ENCODE measurements around the gene RAB3IL1.

The RAB3IL1 gene

GRCh38 chr11:61947486-61948210, 30.3 kb upstream of the RAB3IL1 start:
- peak; percentile 92 for ATAC-seq (replicated peaks)
- Mint-ChIP-seq H3K4me1 (ENCODE audit: low read depth in 2 of 2) (peaks cover 0 to 3% of the 10 kb centered on the region in 2 donors), H3K9me3 (no peaks in the 10 kb centered on the region), H3K27me3 (peaks cover 11 to 21% of the 10 kb centered on the region in 2 donors), H3K4me3 (no peak overlapping the region), H3K27ac (no peak overlapping the region), H3K36me3 (ENCODE audit: insufficient read depth) (no peaks in the 10 kb centered on the region)
- DNase-seq = peak; percentile 57 to 65 (median 63)

- H3K27ac Mint-ChIP-seq = no peak overlapping the region
- H3K4me3 Mint-ChIP-seq = no peak overlapping the region
- H3K36me3 Mint-ChIP-seq (ENCODE audit: insufficient read depth) = no peaks in the 10 kb centered on the region
- H3K9me3 Mint-ChIP-seq = no peaks in the 10 kb centered on the region
- ATAC-seq (replicated peaks) (no peak), DNase-seq (no peak)
- H3K27me3 Mint-ChIP-seq = peaks cover 11 to 21% of the 10 kb centered on the region in 2 donors
- peaks cover 0 to 3% of the 10 kb centered on the region in 2 donors for H3K4me1 Mint-ChIP-seq (ENCODE audit: low read depth in 2 of 2)
Measured at GRCh38 chr11:61946894-61947293, 29.5 kb upstream of the RAB3IL1 start.

GRCh38 chr11:61945191-61945590, 27.8 kb upstream of the RAB3IL1 start:
- Mint-ChIP-seq H3K27me3 (peaks cover 17 to 21% of the 10 kb centered on the region in 2 donors), H3K27ac (no peak overlapping the region)

GRCh38 chr11:61940466-61940865, 23.1 kb upstream of the RAB3IL1 start:
- no peaks in the 10 kb centered on the region for H3K36me3 Mint-ChIP-seq (ENCODE audit: insufficient read depth)
- no peak overlapping the region for H3K4me3 Mint-ChIP-seq
- no peak for ATAC-seq (replicated peaks)
- peaks cover 0 to 2% of the 10 kb centered on the region in 2 donors for H3K9me3 Mint-ChIP-seq
- no peaks in the 10 kb centered on the region for H3K4me1 Mint-ChIP-seq (ENCODE audit: low read depth in 2 of 2)
- peaks cover 24 to 38% of the 10 kb centered on the region in 2 donors for H3K27me3 Mint-ChIP-seq
- no peak for DNase-seq
- no peak overlapping the region for H3K27ac Mint-ChIP-seq

More at GRCh38 chr11:61945191-61945590, 27.8 kb upstream of the RAB3IL1 start:
- Mint-ChIP-seq H3K4me1 (ENCODE audit: low read depth in 2 of 2) (peaks cover 0 to 3% of the 10 kb centered on the region in 2 donors), H3K4me3 (no peak overlapping the region), H3K36me3 (ENCODE audit: insufficient read depth) (no peaks in the 10 kb centered on the region), H3K9me3 (no peaks in the 10 kb centered on the region)
- ATAC-seq (replicated peaks) = no peak
- no peak for DNase-seq

GRCh38 chr11:61935861-61936260, 18.5 kb upstream of the RAB3IL1 start:
- H3K27ac Mint-ChIP-seq = no peak overlapping the region
- no peak for ATAC-seq (replicated peaks)
- H3K36me3 Mint-ChIP-seq (ENCODE audit: insufficient read depth) = no peaks in the 10 kb centered on the region
- no peak for DNase-seq
- peaks cover 0 to 4% of the 10 kb centered on the region in 2 donors for H3K9me3 Mint-ChIP-seq
- no peaks in the 10 kb centered on the region for H3K4me1 Mint-ChIP-seq (ENCODE audit: low read depth in 2 of 2)
- H3K4me3 Mint-ChIP-seq = no peak overlapping the region
- H3K27me3 Mint-ChIP-seq = peaks cover 49 to 57% of the 10 kb centered on the region in 2 donors

- H3K27me3 Mint-ChIP-seq = peaks cover 28 to 35% of the 10 kb centered on the region in 2 donors
- peaks cover 0 to 3% of the 10 kb centered on the region in 2 donors for H3K9me3 Mint-ChIP-seq
- H3K4me1 Mint-ChIP-seq (ENCODE audit: low read depth in 2 of 2) = no peaks in the 10 kb centered on the region
- DNase-seq (no peak), ATAC-seq (replicated peaks) (no peak)
- no peak overlapping the region for H3K27ac Mint-ChIP-seq
- H3K36me3 Mint-ChIP-seq (ENCODE audit: insufficient read depth) = no peaks in the 10 kb centered on the region
- no peak overlapping the region for H3K4me3 Mint-ChIP-seq
Measured at GRCh38 chr11:61930933-61931332, 13.6 kb upstream of the RAB3IL1 start.

GRCh38 chr11:61928606-61929005, 11.2 kb upstream of the RAB3IL1 start:
- Mint-ChIP-seq H3K4me3 (no peak overlapping the region), H3K36me3 (ENCODE audit: insufficient read depth) (no peaks in the 10 kb centered on the region), H3K9me3 (peaks cover 0 to 2% of the 10 kb centered on the region in 2 donors), H3K27me3 (peaks cover 27 to 44% of the 10 kb centered on the region in 2 donors), H3K27ac (no peak overlapping the region), H3K4me1 (ENCODE audit: low read depth in 2 of 2) (no peaks in the 10 kb centered on the region)
- ATAC-seq (replicated peaks) (no peak), DNase-seq (no peak)

GRCh38 chr11:61927501-61927900, 10.1 kb upstream of the RAB3IL1 start:
- Mint-ChIP-seq H3K27ac (no peak overlapping the region), H3K36me3 (ENCODE audit: insufficient read depth) (no peaks in the 10 kb centered on the region), H3K27me3 (peaks cover 28 to 45% of the 10 kb centered on the region in 2 donors), H3K4me1 (ENCODE audit: low read depth in 2 of 2) (no peaks in the 10 kb centered on the region), H3K4me3 (no peak overlapping the region), H3K9me3 (no peaks in the 10 kb centered on the region)
- no peak for ATAC-seq (replicated peaks)
- no peak for DNase-seq

GRCh38 chr11:61926235-61926634, 8.9 kb upstream of the RAB3IL1 start:
- no peaks in the 10 kb centered on the region for H3K36me3 Mint-ChIP-seq (ENCODE audit: insufficient read depth)
- peaks cover 26 to 53% of the 10 kb centered on the region in 2 donors for H3K27me3 Mint-ChIP-seq

GRCh38 chr11:61925736-61926135, 8.4 kb upstream of the RAB3IL1 start:
- no peak for DNase-seq
- Mint-ChIP-seq H3K4me1 (ENCODE audit: low read depth in 2 of 2) (no peaks in the 10 kb centered on the region), H3K9me3 (no peaks in the 10 kb centered on the region), H3K27ac (peak overlapping the region in 1 of 2 donors; percentile 50), H3K27me3 (peaks cover 26 to 54% of the 10 kb centered on the region in 2 donors), H3K4me3 (no peak overlapping the region), H3K36me3 (ENCODE audit: insufficient read depth) (no peaks in the 10 kb centered on the region)
- no peak for ATAC-seq (replicated peaks)

More at GRCh38 chr11:61926235-61926634, 8.9 kb upstream of the RAB3IL1 start:
- H3K27ac Mint-ChIP-seq = no peak overlapping the region
- no peaks in the 10 kb centered on the region for H3K9me3 Mint-ChIP-seq
- ATAC-seq (replicated peaks) = no peak
- H3K4me1 Mint-ChIP-seq (ENCODE audit: low read depth in 2 of 2) = no peaks in the 10 kb centered on the region
- H3K4me3 Mint-ChIP-seq = no peak overlapping the region
- DNase-seq = no peak

- Mint-ChIP-seq H3K36me3 (ENCODE audit: insufficient read depth) (no peaks in the 10 kb centered on the region), H3K27ac (no peak overlapping the region), H3K4me3 (no peak overlapping the region), H3K9me3 (no peaks in the 10 kb centered on the region), H3K4me1 (ENCODE audit: low read depth in 2 of 2) (no peaks in the 10 kb centered on the region), H3K27me3 (peaks cover 40 to 70% of the 10 kb centered on the region in 2 donors)
- DNase-seq (no peak), ATAC-seq (replicated peaks) (no peak)
Measured at GRCh38 chr11:61924064-61924455, 6.7 kb upstream of the RAB3IL1 start.

- Mint-ChIP-seq H3K4me3 (no peak overlapping the region), H3K27me3 (peaks cover 47 to 76% of the 10 kb centered on the region in 2 donors), H3K4me1 (ENCODE audit: low read depth in 2 of 2) (peaks cover 2 to 3% of the 10 kb centered on the region in 2 donors), H3K36me3 (ENCODE audit: insufficient read depth) (no peaks in the 10 kb centered on the region), H3K9me3 (no peaks in the 10 kb centered on the region), H3K27ac (no peak overlapping the region)
- ATAC-seq (replicated peaks) = no peak
- no peak for DNase-seq
Measured at GRCh38 chr11:61923166-61924063, 6.0 kb upstream of the RAB3IL1 start.

GRCh38 chr11:61922539-61922938, 5.2 kb upstream of the RAB3IL1 start:
- H3K9me3 Mint-ChIP-seq = no peaks in the 10 kb centered on the region
- no peak for DNase-seq
- H3K27ac Mint-ChIP-seq = no peak overlapping the region
- H3K4me1 Mint-ChIP-seq (ENCODE audit: low read depth in 2 of 2) = peaks cover 11 to 12% of the 10 kb centered on the region in 2 donors
- no peak for ATAC-seq (replicated peaks)
- no peak overlapping the region for H3K4me3 Mint-ChIP-seq
- peaks cover 55 to 80% of the 10 kb centered on the region in 2 donors for H3K27me3 Mint-ChIP-seq
- no peaks in the 10 kb centered on the region for H3K36me3 Mint-ChIP-seq (ENCODE audit: insufficient read depth)

Data from effector memory CD8-positive, alpha-beta T cell (primary cell).